Fibroblast of lung (primary cell): ENCODE results near the gene DENND4A. TPM values are rescaled to one million over a fixed set of nuclear protein-coding genes. Genes with fewer than 3 reads are reported as not detected.

Experiments used
- DNase-seq, 2 donors: peaks; one replicate each; pipeline versions ENCODE4 v3.0.0 to v3.0.0-alpha.2; 2010; ENCODE audit warnings: low read depth in 2 of 2
- H2AFZ ChIP-seq: 2 replicates; pipeline ENCODE4 v1.5.1; 2012; ENCODE audit warnings: low read length, control low read depth, inconsistent platforms
- H3K27ac ChIP-seq: 2 replicates; pipeline ENCODE4 v1.5.1; 2011; ENCODE audit warnings: low read length, control low read depth; ENCODE audit not compliant: insufficient read depth
- H3K27me3 ChIP-seq: 2 replicates; pipeline ENCODE4 v1.5.1; 2011; ENCODE audit warnings: mild to moderate bottlenecking, low read length; ENCODE audit not compliant: control insufficient read depth, insufficient read depth
- H3K36me3 ChIP-seq: 2 replicates; pipeline ENCODE4 v1.5.1; 2011; ENCODE audit warnings: low read length; ENCODE audit not compliant: control insufficient read depth, insufficient read depth
- H3K4me1 ChIP-seq: 2 replicates; pipeline ENCODE4 v1.5.1; 2011; ENCODE audit warnings: low read length; ENCODE audit not compliant: control insufficient read depth, insufficient read depth; ENCODE audit errors: extremely low read depth
- H3K4me2 ChIP-seq: 2 replicates; pipeline ENCODE4 v1.5.1; 2011; ENCODE audit warnings: low read length, control low read depth; ENCODE audit not compliant: insufficient read depth; ENCODE audit errors: extremely low read depth
- H3K4me3 ChIP-seq, 4 experiments: fragments of 200-600 bp in 1 of 4; sonication (generic) in 1 of 4; replicated peaks in 1 of 4; 2 replicates each; pipeline ENCODE4 v1.5.1; 2011 to 2016; ENCODE audit warnings: low read length in 4 of 4, low read depth in 3 of 4, mild to moderate bottlenecking in 3 of 4, control low read depth in 2 of 4, inconsistent platforms in 1 of 4, mixed read lengths in 1 of 4; ENCODE audit not compliant: insufficient read depth in 1 of 4; ENCODE audit errors: control extremely low read depth in 1 of 4
- H3K79me2 ChIP-seq: 2 replicates; pipeline ENCODE4 v1.5.1; 2012; ENCODE audit warnings: mild to moderate bottlenecking, low read length, inconsistent platforms; ENCODE audit not compliant: control insufficient read depth, insufficient read depth
- H3K9ac ChIP-seq: 2 replicates; pipeline ENCODE4 v1.5.1; 2011; ENCODE audit warnings: mild to moderate bottlenecking, low read length, control low read depth; ENCODE audit not compliant: insufficient read depth
- H3K9me3 ChIP-seq: 2 replicates; pipeline ENCODE4 v1.5.1; 2012; ENCODE audit warnings: low read depth, low read length; ENCODE audit not compliant: control insufficient read depth, insufficient read depth
- H4K20me1 ChIP-seq: 2 replicates; pipeline ENCODE4 v1.5.1; 2011; ENCODE audit warnings: low read length; ENCODE audit not compliant: control insufficient read depth, insufficient read depth; ENCODE audit errors: extremely low read depth
- CTCF ChIP-seq, 2 donors: IDR thresholded peaks in 1 of 2; conservative IDR thresholded peaks in 1 of 2; 1 replicate in 1 of 2; 2 replicates in 1 of 2; pipeline ENCODE4 v1.5.1; 2011 to 2012; ENCODE audit warnings: low read length in 2 of 2, control low read depth in 1 of 2, inconsistent platforms in 1 of 2, low read depth in 1 of 2, mild to moderate bottlenecking in 1 of 2
- EZH2 ChIP-seq: IDR thresholded peaks from 2 replicates; pipeline ENCODE4 v1.5.1; 2012; ENCODE audit warnings: low read length, control low read depth, mild to moderate bottlenecking; ENCODE audit errors: missing control alignments
- polyA plus RNA-seq, 2 donors: library from polyadenylated mRNA; depleted of rRNA in 1 of 2; stranded (reverse) in 1 of 2; unstranded in 1 of 2; fragments of >200 nt; gene quantifications; 2 replicates each; pipeline ENCODE4 v1.2.1, GENCODE V29; 2011 to 2012; ENCODE audit warnings: missing spikeins in 1 of 2
- total RNA-seq: library from RNA; depleted of rRNA; stranded (reverse); fragments of >200 nt; gene quantifications from 2 replicates; pipeline ENCODE4 v1.2.1, GENCODE V29; 2014

DENND4A gene
- total and polyA plus RNA-seq, 2 donors (not counting 1 experiment from before 2014, with no cell fraction given): 16.7 to 30.6 TPM

DNA sequence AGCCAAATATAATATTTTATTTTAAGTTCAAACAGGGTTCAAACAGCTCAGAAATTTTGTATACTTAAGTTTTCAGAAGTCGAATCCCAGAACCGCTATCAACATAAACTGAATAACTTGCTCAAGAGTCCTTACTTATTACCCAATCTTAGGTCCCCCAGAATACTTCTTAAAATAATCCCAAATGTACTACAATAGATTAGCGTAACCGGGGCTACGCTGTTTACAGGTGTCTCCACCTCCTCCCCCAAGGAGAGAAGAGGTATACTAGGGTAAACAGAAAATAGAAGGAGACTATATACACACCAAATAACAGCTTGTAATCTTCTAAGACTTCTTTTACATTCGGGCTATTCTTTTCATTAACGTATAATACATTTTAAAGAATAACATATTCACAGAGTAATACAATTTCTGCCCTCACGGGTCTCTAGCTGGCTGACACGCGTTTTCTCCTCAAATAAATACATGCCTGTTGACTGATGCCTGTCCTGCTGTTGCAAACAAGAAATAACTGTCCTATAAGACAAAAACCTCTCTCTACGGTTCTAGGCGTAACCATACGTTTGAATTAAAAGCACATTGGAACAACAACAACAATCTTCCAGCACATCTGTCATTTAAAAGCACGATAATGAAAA is 1.3 kb downstream of the DENND4A start:
- H3K27me3 ChIP-seq: no peaks in the 10 kb centered on the region
- H3K4me3 ChIP-seq: peak overlapping the region; percentile 55 to 91 (median 76)
- no peaks in the 10 kb centered on the region for H4K20me1 ChIP-seq
- peaks cover 4% of the 10 kb centered on the region for H3K4me1 ChIP-seq
- TF ChIP-seq CTCF (conservative IDR thresholded peaks at IDR 0.05 in 1 of 2, IDR thresholded peaks at IDR 0.05 in 1 of 2; ENCODE audit: low read depth in 1 of 2, low read length in 2 of 2) (no peak), EZH2 (no peak)
- H3K36me3 ChIP-seq: no peaks in the 10 kb centered on the region
- H2AFZ ChIP-seq: no peak overlapping the region
- peak overlapping the region; percentile 96 for H3K27ac ChIP-seq
- DNase-seq: peak in 1 of 2 donors; percentile 70
- peak overlapping the region; percentile 84 for H3K4me2 ChIP-seq
- H3K9me3 ChIP-seq: no peaks in the 10 kb centered on the region
- peaks cover 31% of the 10 kb centered on the region for H3K79me2 ChIP-seq
- H3K9ac ChIP-seq: peak overlapping the region; percentile 82

DNA sequence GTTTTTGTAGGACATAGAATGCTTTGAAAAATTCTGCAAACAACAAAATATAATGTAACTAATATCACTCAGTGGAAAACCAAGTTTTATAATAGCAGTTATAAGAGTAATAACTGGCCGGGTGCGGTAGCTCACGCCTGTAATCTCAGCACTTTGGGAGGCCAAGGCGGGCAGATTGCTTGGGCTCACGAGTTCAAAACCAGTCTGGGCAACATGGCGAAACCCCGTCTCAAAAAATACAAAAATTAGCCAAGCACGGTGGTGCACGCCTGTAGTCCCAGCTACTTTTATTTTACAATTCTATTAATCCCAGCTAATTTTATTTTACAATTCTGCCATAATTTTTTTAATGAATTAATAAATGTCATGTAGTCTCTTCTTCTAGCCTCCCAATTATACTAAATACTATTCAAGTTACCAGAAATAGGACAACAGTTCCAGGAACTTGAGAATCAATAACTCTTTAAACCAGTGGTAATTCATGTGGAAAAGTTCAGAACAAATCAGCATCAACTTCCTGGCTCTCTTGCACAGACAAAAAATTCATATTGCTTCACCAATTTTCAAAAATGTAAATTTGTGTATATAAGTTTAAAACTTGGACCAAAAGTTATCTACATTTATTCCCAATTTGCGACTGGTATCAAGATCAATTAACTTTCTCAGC is 2.2 kb downstream of the DENND4A start:
- Histone ChIP-seq H3K27ac (no peak overlapping the region), H3K79me2 (peaks cover 31% of the 10 kb centered on the region), H3K4me2 (peak overlapping the region; percentile 84), H3K4me1 (peaks cover 4% of the 10 kb centered on the region), H4K20me1 (no peaks in the 10 kb centered on the region), H3K36me3 (no peaks in the 10 kb centered on the region), H3K9me3 (no peaks in the 10 kb centered on the region), H3K27me3 (no peaks in the 10 kb centered on the region), H3K9ac (no peak overlapping the region), H3K4me3 (peak overlapping the region in 3 of 4 experiments; percentile 55 to 91 (median 87)), H2AFZ (no peak overlapping the region)
- no peak for DNase-seq
- no peak for TF ChIP-seq CTCF (conservative IDR thresholded peaks at IDR 0.05 in 1 of 2, IDR thresholded peaks at IDR 0.05 in 1 of 2; ENCODE audit: low read depth in 1 of 2, low read length in 2 of 2)
- TF ChIP-seq EZH2: no peak

GRCh38 chr15:65789105-65789504 is 3.0 kb downstream of the DENND4A start:
- no peak overlapping the region for H3K27ac ChIP-seq
- H3K4me3 ChIP-seq: no peak overlapping the region
- DNase-seq: no peak
- H3K4me1 ChIP-seq: peaks cover 4% of the 10 kb centered on the region
- no peaks in the 10 kb centered on the region for H3K9me3 ChIP-seq
- H3K27me3 ChIP-seq: no peaks in the 10 kb centered on the region
- TF ChIP-seq EZH2: no peak
- no peak for TF ChIP-seq CTCF (conservative IDR thresholded peaks at IDR 0.05 in 1 of 2, IDR thresholded peaks at IDR 0.05 in 1 of 2; ENCODE audit: low read depth in 1 of 2, low read length in 2 of 2)
- no peak overlapping the region for H3K9ac ChIP-seq
- no peaks in the 10 kb centered on the region for H4K20me1 ChIP-seq
- H3K4me2 ChIP-seq: no peak overlapping the region
- peaks cover 32% of the 10 kb centered on the region for H3K79me2 ChIP-seq
- H3K36me3 ChIP-seq: no peaks in the 10 kb centered on the region
- no peak overlapping the region for H2AFZ ChIP-seq
